IMR-90 (cell line): ENCODE measurements around the gene MAP4. TPM values are rescaled to one million over a fixed set of nuclear protein-coding genes. Genes with fewer than 3 reads are reported as not detected.

Source experiments
- ATAC-seq: fragments of 200-7000 bp; cut with Tn5 transposase; 2 replicates; pipeline ENCODE4 v1.9.1; 2020; ENCODE audit warnings: low read depth, mild to moderate bottlenecking, moderate library complexity
- BruUV-seq: library from RNA; stranded (reverse); fragments of 400-500 nt; replicated peaks from 2 replicates; lab custom pipeline; 2021; lab: Mats Ljungman, UMichigan
- CTCF ChIA-PET: fragments of 300-600 bp; formaldehyde crosslinking; extraction: SDS; loops from one replicate; lab custom pipeline; 2021; ENCODE audit warnings: antibody characterized with exemption; lab: Yijun Ruan, JAX
- POLR2A ChIA-PET: fragments of 300-600 bp; sonication (Branson Sonifier 250); formaldehyde crosslinking; loops from one replicate; lab custom pipeline; 2022; ENCODE audit warnings: antibody characterized with exemption; ENCODE audit not compliant: unreplicated experiment; lab: Charles Lee
- DNase-seq: peaks from one replicate; pipeline ENCODE4 v3.0.0; 2013
- H2AFZ ChIP-seq: replicated peaks from 2 replicates; pipeline ENCODE3; 2013; ENCODE audit warnings: low read length, mild to moderate bottlenecking; ENCODE audit not compliant: poor library complexity
- H2AK5ac ChIP-seq: 2 replicates; pipeline ENCODE4 v1.6.1; 2013; ENCODE audit warnings: low read depth, low read length, inconsistent platforms
- H2AK9ac ChIP-seq: replicated peaks from 2 replicates; pipeline ENCODE3; 2013; ENCODE audit warnings: mild to moderate bottlenecking, low read depth, low read length, moderate library complexity; ENCODE audit not compliant: poor library complexity
- H2BK120ac ChIP-seq: 2 replicates; pipeline ENCODE4 v1.6.1; 2013; ENCODE audit warnings: low read depth, low read length, inconsistent platforms
- H2BK15ac ChIP-seq: 3 replicates; pipeline ENCODE4 v1.6.1; 2013; ENCODE audit warnings: low read depth, low read length, inconsistent platforms
- H2BK20ac ChIP-seq: 2 replicates; pipeline ENCODE4 v1.6.1; 2013; ENCODE audit warnings: low read depth, mild to moderate bottlenecking, inconsistent platforms, low read length, moderate library complexity
- H2BK5ac ChIP-seq: 2 replicates; pipeline ENCODE4 v1.6.1; 2013; ENCODE audit warnings: mild to moderate bottlenecking, low read depth, low read length, inconsistent platforms; ENCODE audit not compliant: poor library complexity, severe bottlenecking
- H3K14ac ChIP-seq: replicated peaks from 2 replicates; pipeline ENCODE4 v1.6.1; 2013; ENCODE audit warnings: low read depth, low read length, inconsistent platforms
- H3K18ac ChIP-seq: 2 replicates; pipeline ENCODE4 v1.6.1; 2013; ENCODE audit warnings: low read depth, low read length, control low read depth
- H3K23ac ChIP-seq: 2 replicates; pipeline ENCODE4 v1.6.1; 2013; ENCODE audit warnings: low read depth, low read length, inconsistent platforms
- H3K27ac ChIP-seq: 2 replicates; pipeline ENCODE4 v1.5.1; 2013; ENCODE audit warnings: mild to moderate bottlenecking, control low read depth, low read length; ENCODE audit not compliant: insufficient read depth
- H3K27me3 ChIP-seq: 2 replicates; pipeline ENCODE4 v1.6.1; 2013; ENCODE audit warnings: low read length; ENCODE audit not compliant: control insufficient read depth, insufficient read depth
- H3K36me3 ChIP-seq: 2 replicates; pipeline ENCODE4 v1.6.1; 2013; ENCODE audit warnings: low read length, mixed read lengths; ENCODE audit not compliant: control insufficient read depth, insufficient read depth
- H3K4ac ChIP-seq: 2 replicates; pipeline ENCODE4 v1.6.1; 2013; ENCODE audit warnings: low read depth, low read length, inconsistent platforms
- H3K4me1 ChIP-seq: 2 replicates; pipeline ENCODE4 v1.6.1; 2013; ENCODE audit warnings: low read length, mixed read lengths; ENCODE audit not compliant: control insufficient read depth, insufficient read depth
- H3K4me2 ChIP-seq: 2 replicates; pipeline ENCODE4 v1.6.1; 2013; ENCODE audit warnings: low read depth, mild to moderate bottlenecking, control low read depth, low read length, moderate library complexity
- H3K4me3 ChIP-seq: 2 replicates; pipeline ENCODE4 v1.5.1; 2013; ENCODE audit warnings: low read depth, mild to moderate bottlenecking, control low read depth, low read length, moderate library complexity; ENCODE audit not compliant: insufficient read depth
- H3K56ac ChIP-seq: 2 replicates; pipeline ENCODE4 v1.6.1; 2013; ENCODE audit warnings: low read length, inconsistent platforms; ENCODE audit not compliant: insufficient read depth; ENCODE audit errors: extremely low read depth
- H3K79me1 ChIP-seq, 2 experiments: 2 replicates each; pipeline ENCODE4 v1.6.1; 2013; ENCODE audit warnings: low read length in 2 of 2, inconsistent platforms in 1 of 2, low read depth in 1 of 2
- H3K9ac ChIP-seq: 2 replicates; pipeline ENCODE4 v1.6.1; 2013; ENCODE audit warnings: low read depth, low read length, control low read depth
- H3K9me1 ChIP-seq: 2 replicates; pipeline ENCODE4 v1.6.1; 2013; ENCODE audit warnings: low read length, inconsistent platforms; ENCODE audit not compliant: insufficient read depth
- H3K9me3 ChIP-seq: 2 replicates; pipeline ENCODE4 v1.6.1; 2013; ENCODE audit warnings: low read length; ENCODE audit not compliant: control insufficient read depth, insufficient read depth
- H4K20me1 ChIP-seq: 2 replicates; pipeline ENCODE4 v1.6.1; 2013; ENCODE audit warnings: low read length, inconsistent platforms; ENCODE audit not compliant: insufficient read depth
- H4K5ac ChIP-seq: 2 replicates; pipeline ENCODE4 v1.6.1; 2013; ENCODE audit warnings: mild to moderate bottlenecking, low read depth, low read length, control low read depth
- H4K8ac ChIP-seq, 2 experiments: 2 replicates each; pipeline ENCODE4 v1.6.1; 2013; ENCODE audit warnings: low read depth in 2 of 2, low read length in 2 of 2, control low read depth in 1 of 2, inconsistent platforms in 1 of 2
- H4K91ac ChIP-seq: 2 replicates; pipeline ENCODE4 v1.6.1; 2013; ENCODE audit warnings: low read depth, low read length, inconsistent platforms; ENCODE audit not compliant: insufficient read depth
- BHLHE40 ChIP-seq: fragments of 150-350 bp; IDR thresholded peaks from 2 replicates; pipeline ENCODE4 v1.6.1; 2016; ENCODE audit warnings: mild to moderate bottlenecking, low read depth, low read length
- CHD1 ChIP-seq: IDR thresholded peaks from 2 replicates; pipeline ENCODE4 v1.6.1; 2012; ENCODE audit warnings: low read depth, low read length, improper control_type of control experiment
- NFE2L2 ChIP-seq: fragments of 150-350 bp; IDR thresholded peaks from 2 replicates; pipeline ENCODE4 v1.6.1; 2016; ENCODE audit warnings: low read depth, mild to moderate bottlenecking, low read length
- RCOR1 ChIP-seq: IDR thresholded peaks from 2 replicates; pipeline ENCODE4 v1.6.1; 2012; ENCODE audit warnings: mild to moderate bottlenecking, low read length, improper control_type of control experiment; ENCODE audit not compliant: insufficient replicate concordance
- WGBS, 2 experiments: methylation state at CpG; one replicate each; pipeline versions ENCODE4 v1.1.5 to v1.1.7; 2013; ENCODE audit warnings: missing lambda C conversion rate in 2 of 2; ENCODE audit not compliant: insufficient read length in 1 of 2; ENCODE audit errors: extremely low coverage in 2 of 2; 5-methylcytosine and 5-hydroxymethylcytosine counted together
- dilution Hi-C: fragments of 300-500 bp; cut with HindIII; formaldehyde crosslinking; loops from one replicate; pipeline ENCODE4 v1.14.3; 2018; ENCODE audit warnings: low sequenced_read_pairs; ENCODE audit not compliant: unreplicated experiment
- in situ Hi-C: fragments of 300-500 bp; cut with MboI; formaldehyde crosslinking; loops from 3 replicates; pipeline ENCODE4 v1.14.3; 2019; ENCODE audit warnings: low sequenced_read_pairs, inconsistent platforms, mixed read lengths
- intact Hi-C: fragments of 100-400 bp; cut with micrococcal nuclease; formaldehyde crosslinking; loops from 2 replicates; pipeline ENCODE4 v1.10.0; 2022
- polyA plus RNA-seq, 3 experiments: library from polyadenylated mRNA; depleted of rRNA; stranded (reverse); fragments of >200 nt; gene quantifications; 2 replicates each; pipeline ENCODE4 v1.2.3, GENCODE V29; 2012; ENCODE audit warnings: low replicate concordance in 1 of 3
- total RNA-seq: library from RNA; depleted of rRNA; stranded (reverse); fragments of >200 nt; gene quantifications from 2 replicates; pipeline ENCODE4 v1.2.3, GENCODE V29; 2012
- TF ChIP-seq, protein P1 (sequence below): conservative IDR thresholded peaks from 2 replicates; pipeline ENCODE4 v1.5.1; 2012; ENCODE audit warnings: mild to moderate bottlenecking, low read depth, low read length, improper control_type of control experiment
- TF ChIP-seq, protein P2 (sequence below): fragments of 150-350 bp; IDR thresholded peaks from 2 replicates; pipeline ENCODE4 v1.6.1; 2016; ENCODE audit warnings: low read depth, mild to moderate bottlenecking, low read length, moderate library complexity, borderline replicate concordance

MAP4 gene
- total and polyA plus RNA-seq, 2 of the 4 experiments (the other 2 are of a cell fraction): 87.8 to 216 TPM

DNA sequence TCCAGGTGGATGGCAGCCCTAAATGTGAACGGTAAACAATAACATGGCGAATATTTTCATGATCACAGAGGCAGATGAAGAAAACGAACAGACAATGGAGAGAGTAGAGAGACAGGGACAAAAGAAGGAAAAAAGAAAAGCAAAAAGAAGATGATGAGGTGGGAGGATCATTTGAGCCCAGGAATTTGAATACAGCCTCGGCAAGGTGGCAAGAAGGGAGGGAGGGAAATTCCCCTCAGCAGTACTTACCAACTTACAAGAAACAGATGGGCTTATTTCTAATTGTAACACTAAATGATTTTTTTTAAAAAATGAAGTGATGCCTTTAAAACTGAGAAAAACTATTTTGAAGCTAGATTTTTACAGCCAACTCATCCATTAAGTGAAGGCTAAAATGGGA, 6.0 kb upstream of the MAP4 start:
- Histone ChIP-seq H3K23ac (no peak overlapping the region), H4K20me1 (peaks cover 88% of the 10 kb centered on the region), H2BK5ac (no peak overlapping the region), H3K79me1 (peaks cover 10 to 72% of the 10 kb centered on the region in 2 experiments; a peak in 2 of 4 replicates), H3K4me2 (no peak overlapping the region), H2BK15ac (no peak overlapping the region), H3K14ac (no peak overlapping the region), H2AFZ (no peak overlapping the region), H3K27ac (no peak overlapping the region), H2AK5ac (no peak overlapping the region), H3K27me3 (no peaks in the 10 kb centered on the region), H3K4me1 (peaks cover 19% of the 10 kb centered on the region), H4K91ac (no peak overlapping the region), H2BK120ac (no peak overlapping the region), H4K8ac (no peak overlapping the region), H3K36me3 (peaks cover 4% of the 10 kb centered on the region), H3K9me1 (peaks cover 37% of the 10 kb centered on the region), H3K18ac (no peak overlapping the region), H3K4ac (no peak overlapping the region), H3K9ac (no peak overlapping the region), H3K56ac (no peak overlapping the region), H2AK9ac (no peak overlapping the region), H3K9me3 (no peaks in the 10 kb centered on the region), H2BK20ac (no peak overlapping the region), H3K4me3 (no peak overlapping the region), H4K5ac (no peak overlapping the region)
- ChIA-PET CTCF (no interaction called here), POLR2A (no interaction called here)
- no CpG with 5 or more reads among the region's 4 CpGs for WGBS, 2 experiments
- no peak for TF ChIP-seq CHD1
- no peak for TF ChIP-seq RCOR1
- TF ChIP-seq, protein P1, sequence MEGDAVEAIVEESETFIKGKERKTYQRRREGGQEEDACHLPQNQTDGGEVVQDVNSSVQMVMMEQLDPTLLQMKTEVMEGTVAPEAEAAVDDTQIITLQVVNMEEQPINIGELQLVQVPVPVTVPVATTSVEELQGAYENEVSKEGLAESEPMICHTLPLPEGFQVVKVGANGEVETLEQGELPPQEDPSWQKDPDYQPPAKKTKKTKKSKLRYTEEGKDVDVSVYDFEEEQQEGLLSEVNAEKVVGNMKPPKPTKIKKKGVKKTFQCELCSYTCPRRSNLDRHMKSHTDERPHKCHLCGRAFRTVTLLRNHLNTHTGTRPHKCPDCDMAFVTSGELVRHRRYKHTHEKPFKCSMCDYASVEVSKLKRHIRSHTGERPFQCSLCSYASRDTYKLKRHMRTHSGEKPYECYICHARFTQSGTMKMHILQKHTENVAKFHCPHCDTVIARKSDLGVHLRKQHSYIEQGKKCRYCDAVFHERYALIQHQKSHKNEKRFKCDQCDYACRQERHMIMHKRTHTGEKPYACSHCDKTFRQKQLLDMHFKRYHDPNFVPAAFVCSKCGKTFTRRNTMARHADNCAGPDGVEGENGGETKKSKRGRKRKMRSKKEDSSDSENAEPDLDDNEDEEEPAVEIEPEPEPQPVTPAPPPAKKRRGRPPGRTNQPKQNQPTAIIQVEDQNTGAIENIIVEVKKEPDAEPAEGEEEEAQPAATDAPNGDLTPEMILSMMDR: no peak
- no peak for TF ChIP-seq NFE2L2
- no peak for TF ChIP-seq BHLHE40
- TF ChIP-seq, protein P2, sequence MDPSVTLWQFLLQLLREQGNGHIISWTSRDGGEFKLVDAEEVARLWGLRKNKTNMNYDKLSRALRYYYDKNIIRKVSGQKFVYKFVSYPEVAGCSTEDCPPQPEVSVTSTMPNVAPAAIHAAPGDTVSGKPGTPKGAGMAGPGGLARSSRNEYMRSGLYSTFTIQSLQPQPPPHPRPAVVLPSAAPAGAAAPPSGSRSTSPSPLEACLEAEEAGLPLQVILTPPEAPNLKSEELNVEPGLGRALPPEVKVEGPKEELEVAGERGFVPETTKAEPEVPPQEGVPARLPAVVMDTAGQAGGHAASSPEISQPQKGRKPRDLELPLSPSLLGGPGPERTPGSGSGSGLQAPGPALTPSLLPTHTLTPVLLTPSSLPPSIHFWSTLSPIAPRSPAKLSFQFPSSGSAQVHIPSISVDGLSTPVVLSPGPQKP: no peak
- in situ Hi-C loops: no loop called here
- BruUV-seq: no TSS peak
- intact Hi-C loops: no loop called here
- DNase-seq: no peak
- dilution Hi-C loops: no loop called here
- no peak for ATAC-seq
